Raji (cell line): Measurements from ENCODE around the gene CALCR.

Experiments
- POLR2A ChIP-seq: IDR thresholded peaks from 2 replicates; pipeline ENCODE4 v1.6.1; 2011; ENCODE audit warnings: low read depth, low read length, control low read depth; ENCODE audit not compliant: insufficient read depth

The CALCR gene

GRCh38 chr7:93471456-93471855 lies 103.1 kb downstream of the CALCR start:
- TF ChIP-seq POLR2A: no peak

GRCh38 chr7:93463764-93464163 lies 110.8 kb downstream of the CALCR start:
- no peak for TF ChIP-seq POLR2A

GRCh38 chr7:93461350-93461749 lies 113.2 kb downstream of the CALCR start:
- no peak for TF ChIP-seq POLR2A

- no peak for TF ChIP-seq POLR2A
Measured at GRCh38 chr7:93453262-93453661, 121.3 kb downstream of the CALCR start.

GRCh38 chr7:93448176-93448575 lies 126.3 kb downstream of the CALCR start:
- no peak for TF ChIP-seq POLR2A

GRCh38 chr7:93447509-93447908 lies 127.0 kb downstream of the CALCR start:
- no peak for TF ChIP-seq POLR2A

- no peak for TF ChIP-seq POLR2A
Measured at GRCh38 chr7:93442478-93443224, 131.9 kb downstream of the CALCR start.

- no peak for TF ChIP-seq POLR2A
Measured at GRCh38 chr7:93435791-93436190, 138.7 kb downstream of the CALCR start.

GRCh38 chr7:93432130-93432529 lies 142.4 kb downstream of the CALCR start:
- TF ChIP-seq POLR2A: no peak

- no peak for TF ChIP-seq POLR2A
Measured at GRCh38 chr7:93430917-93431588, 143.5 kb downstream of the CALCR start.

GRCh38 chr7:93429563-93429962 lies 145.0 kb downstream of the CALCR start:
- no peak for TF ChIP-seq POLR2A

- TF ChIP-seq POLR2A: no peak
Measured at GRCh38 chr7:93427107-93427506, 147.4 kb downstream of the CALCR start.

- TF ChIP-seq POLR2A: no peak
Measured at GRCh38 chr7:93426155-93426696, 148.3 kb downstream of the CALCR start.

- TF ChIP-seq POLR2A: no peak
Measured at GRCh38 chr7:93414574-93414973, 159.9 kb downstream of the CALCR start.

- no peak for TF ChIP-seq POLR2A
Measured at GRCh38 chr7:93409324-93409723, 165.2 kb downstream of the CALCR start.

- TF ChIP-seq POLR2A: no peak
Measured at GRCh38 chr7:93407239-93407638, 167.3 kb downstream of the CALCR start.
